HG03066 (cell line): Measurements from ENCODE around the gene SLC9C1.
"Not testable (repeated sequence)": the region's sequence is repeated elsewhere in the genome, so short reads cannot be mapped to it uniquely, and the experiment has no call there.

Source experiments
- ATAC-seq: cut with Tn5 transposase; IDR thresholded peaks from one replicate; pipeline ENCODE4 v1.9.1; 2021; ENCODE audit warnings: low read depth; ENCODE audit not compliant: unreplicated experiment

The SLC9C1 gene

GRCh38 chr3:112228786-112229185, 65.2 kb downstream of the SLC9C1 start:
- ATAC-seq, result no peak

- no peak for ATAC-seq
Observed at GRCh38 chr3:112200317-112200666, 93.7 kb downstream of the SLC9C1 start.

- no peak for ATAC-seq
Observed at GRCh38 chr3:112199622-112200316, 94.2 kb downstream of the SLC9C1 start.

DNA sequence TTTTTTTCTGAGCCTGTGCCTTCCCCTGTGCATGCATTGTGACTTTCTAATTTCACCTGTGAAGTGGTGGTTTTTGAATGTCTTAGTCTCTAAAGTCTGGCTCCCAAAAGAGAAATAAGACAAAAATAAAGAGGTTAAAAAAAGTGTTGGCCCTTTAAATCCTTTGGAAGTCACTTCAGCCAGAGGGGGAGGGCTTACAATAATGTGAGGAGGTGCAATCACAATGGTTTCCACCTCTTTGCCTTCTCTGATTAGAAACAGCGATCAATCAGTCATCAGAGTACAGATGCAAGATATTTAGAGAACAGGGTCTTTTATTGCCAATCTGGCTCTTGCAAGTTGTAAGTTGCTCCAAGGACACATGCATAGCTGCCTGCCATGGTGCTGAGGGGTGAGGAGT, 96.9 kb downstream of the SLC9C1 start:
- ATAC-seq, result no peak

DNA sequence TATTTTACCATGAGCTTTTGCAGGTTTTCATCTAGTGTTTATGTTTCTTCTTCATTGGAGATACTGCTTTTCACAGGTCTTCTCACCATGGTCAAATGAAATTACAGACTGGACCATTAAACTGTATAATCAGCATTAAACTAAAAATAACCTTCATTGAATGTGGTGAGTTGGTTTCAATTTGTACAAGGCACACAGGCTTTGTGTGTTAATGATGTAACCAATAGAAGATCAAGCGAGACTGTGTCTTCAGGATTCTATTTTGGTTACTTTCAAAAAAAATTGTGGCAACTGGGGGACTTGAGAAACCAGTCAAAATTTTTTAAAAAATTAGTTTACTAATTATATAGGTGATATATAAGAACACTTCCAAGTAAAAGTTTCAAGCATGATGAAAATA, 106.7 kb downstream of the SLC9C1 start:
- no peak for ATAC-seq

DNA sequence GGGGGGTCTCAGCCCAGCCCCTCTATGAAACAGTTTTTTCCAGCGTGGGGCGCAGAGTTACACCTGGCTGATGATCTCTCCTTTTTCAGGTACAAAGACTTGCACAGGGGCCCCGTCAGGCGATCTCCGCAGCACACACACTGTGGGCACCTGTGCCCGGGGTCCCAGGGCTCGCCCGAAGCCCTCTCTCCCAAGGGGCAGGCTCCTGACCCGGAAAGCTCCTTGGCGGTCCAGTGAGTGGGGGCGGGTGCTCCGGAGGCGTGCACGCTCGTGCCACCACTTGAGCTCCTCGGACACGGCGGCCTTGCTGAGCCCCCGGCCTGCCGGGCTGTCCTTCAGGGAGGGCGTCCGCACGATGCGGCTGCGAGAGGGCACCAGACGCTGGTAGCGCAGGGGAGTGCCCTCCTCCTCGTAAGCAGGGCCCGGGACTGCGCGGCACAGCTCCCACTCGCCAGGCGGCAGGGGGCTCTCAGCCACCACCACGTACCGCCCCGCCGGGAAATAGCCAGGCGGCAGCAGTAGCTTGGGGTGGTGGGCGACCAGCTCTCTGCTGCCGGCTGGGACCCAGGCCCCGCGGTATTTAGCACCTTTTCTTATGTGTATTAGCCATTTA, 108.5 kb downstream of the SLC9C1 start:
- ATAC-seq, result not testable (repeated sequence)

GRCh38 chr3:112175646-112176045, 118.4 kb downstream of the SLC9C1 start:
- ATAC-seq, result no peak

DNA sequence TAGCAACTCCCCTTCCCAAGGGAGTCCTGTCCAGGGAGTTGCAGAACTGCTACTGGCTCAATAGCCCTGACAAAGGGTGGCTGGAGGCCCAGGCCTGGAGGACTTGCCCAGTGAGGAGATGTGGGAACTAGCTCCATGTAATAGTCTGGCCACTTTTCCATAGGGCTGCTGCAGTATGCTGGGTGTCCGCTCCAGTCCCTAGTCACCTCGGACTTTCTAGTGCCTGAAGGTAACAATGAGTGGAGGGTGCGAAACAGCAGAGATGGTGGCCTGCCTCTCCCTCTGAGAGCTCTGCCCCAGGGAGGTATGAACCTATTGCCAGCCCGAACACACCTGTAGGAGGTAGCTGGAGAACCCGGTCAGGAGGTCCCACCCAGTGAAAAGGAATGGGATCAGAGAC, 119.0 kb downstream of the SLC9C1 start:
- ATAC-seq, result no peak

DNA sequence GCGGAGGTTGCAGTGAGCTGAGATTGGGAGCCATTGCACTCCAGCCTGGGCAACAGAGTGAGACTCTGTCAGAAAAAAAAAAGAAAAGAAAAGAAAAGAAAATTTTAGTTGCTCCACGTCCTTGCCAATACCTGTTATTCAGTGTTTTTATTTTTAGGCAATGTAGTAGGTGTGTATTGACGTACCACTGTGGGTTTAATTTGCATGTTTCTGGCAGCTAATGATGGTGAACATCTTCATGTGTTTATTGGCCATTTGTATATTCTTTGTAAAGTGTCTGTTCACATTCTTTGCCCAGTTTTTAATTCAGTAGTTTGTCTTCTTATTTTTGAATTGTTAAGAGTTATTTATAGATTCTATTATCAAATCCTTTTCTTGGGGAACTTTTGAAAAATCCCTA, 122.9 kb downstream of the SLC9C1 start:
- no peak for ATAC-seq

GRCh38 chr3:112170046-112170445, 124.0 kb downstream of the SLC9C1 start:
- ATAC-seq, result no peak

- peak; percentile 76 for ATAC-seq
Observed at GRCh38 chr3:112167758-112168157, 126.3 kb downstream of the SLC9C1 start.

DNA sequence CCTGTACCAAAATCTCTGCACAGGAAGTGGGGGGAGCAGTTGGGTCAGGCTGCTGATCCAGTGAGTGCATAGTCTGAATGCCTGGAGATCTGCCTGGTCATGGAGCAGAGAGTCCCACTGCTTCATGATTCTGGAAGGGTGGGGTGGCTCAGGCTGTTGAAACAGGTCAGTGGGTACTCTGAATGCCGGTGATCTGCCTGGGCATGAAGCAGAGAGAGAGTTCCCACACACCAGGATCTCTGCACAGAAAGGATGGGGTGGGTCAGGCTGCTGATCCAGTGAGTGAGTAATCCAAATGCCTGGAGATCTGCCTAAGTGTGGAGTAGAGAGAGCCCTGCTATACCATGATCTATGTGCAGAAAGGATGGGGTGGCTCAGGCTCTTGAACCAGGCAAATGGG, 144.9 kb downstream of the SLC9C1 start:
- ATAC-seq, result no peak

DNA sequence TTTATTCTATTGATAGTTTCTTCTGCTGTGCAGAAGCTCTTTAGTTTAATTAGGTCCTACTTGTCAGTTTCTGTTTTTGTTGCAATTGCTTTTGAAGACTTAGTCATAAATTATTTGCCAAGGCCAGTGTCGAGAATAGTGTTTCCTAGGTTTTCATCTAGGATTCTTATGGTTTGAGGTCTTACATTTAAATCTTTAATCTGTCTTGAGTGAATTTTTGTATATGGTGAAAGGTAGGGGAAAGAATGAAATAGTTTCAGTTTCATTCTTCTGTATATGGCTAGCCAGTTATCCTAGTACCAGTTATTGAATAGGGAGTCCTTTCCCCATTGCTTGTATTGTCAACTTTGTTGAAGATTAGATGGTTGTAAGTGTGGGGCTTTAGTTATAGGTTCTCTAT, 150.3 kb downstream of the SLC9C1 start:
- no peak for ATAC-seq

GRCh38 chr3:112143251-112143650, 150.8 kb downstream of the SLC9C1 start:
- ATAC-seq, result no peak

DNA sequence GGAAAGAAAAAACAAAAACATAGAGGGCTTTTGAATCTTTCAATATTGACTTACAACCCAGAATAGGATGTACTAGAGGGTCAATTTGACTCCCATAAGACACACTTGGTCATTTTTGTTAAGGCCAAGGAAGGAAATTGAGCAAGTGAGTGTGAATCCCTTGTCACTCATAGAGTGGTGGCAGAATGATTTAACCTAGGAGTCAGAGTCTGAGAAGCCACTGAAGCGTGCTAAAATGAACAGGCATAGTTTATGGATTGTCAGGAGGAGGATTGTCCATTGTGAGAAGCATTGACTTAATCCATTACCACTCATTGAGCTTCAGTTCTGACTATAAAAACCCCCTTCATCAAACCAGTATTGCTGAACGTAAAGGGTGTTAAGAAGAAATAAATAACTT, 152.7 kb downstream of the SLC9C1 start:
- ATAC-seq, result no peak

DNA sequence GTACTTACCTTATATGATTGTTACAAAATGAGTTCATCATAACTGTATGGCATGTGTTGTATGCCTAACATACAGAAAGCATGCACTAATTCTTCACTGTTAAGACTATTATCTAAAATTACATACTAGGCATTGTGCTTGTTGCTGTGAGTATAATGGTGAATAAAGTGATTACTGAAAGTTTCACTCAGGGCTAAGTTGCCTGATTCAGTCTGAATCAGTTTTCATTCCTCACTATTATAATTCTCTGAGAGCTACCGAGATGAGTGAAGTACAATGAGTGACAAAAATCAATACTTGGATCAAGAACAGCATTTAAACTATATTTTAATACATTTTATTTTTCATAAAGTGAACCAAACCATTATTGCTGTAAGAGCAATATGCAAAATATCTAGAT, 153.4 kb downstream of the SLC9C1 start:
- ATAC-seq, result no peak

GRCh38 chr3:112138219-112138969, 155.6 kb downstream of the SLC9C1 start:
- no peak for ATAC-seq

GRCh38 chr3:112137781-112138180, 156.2 kb downstream of the SLC9C1 start:
- ATAC-seq, result no peak

- peak; percentile 27 for ATAC-seq
Observed at GRCh38 chr3:112136959-112137693, 156.9 kb downstream of the SLC9C1 start.

- ATAC-seq, result no peak
Observed at GRCh38 chr3:112136046-112136445, 158.0 kb downstream of the SLC9C1 start.
